PC-3 (cell line): ENCODE data around the gene LAG3.

Experiments
- EZH2 ChIP-seq: fragments of 300-600 bp; sonication (generic); IDR thresholded peaks from one replicate; pipeline ENCODE4 v1.6.1; 2017; ENCODE audit warnings: antibody characterized with exemption, mild to moderate bottlenecking, low read length; ENCODE audit not compliant: unreplicated experiment
- TF ChIP-seq, protein P1 (sequence below): fragments of 300-600 bp; sonication (generic); conservative IDR thresholded peaks from 2 replicates; pipeline ENCODE4 v1.5.1; 2017; ENCODE audit warnings: antibody characterized with exemption, low read depth, mild to moderate bottlenecking, low read length

DNA sequence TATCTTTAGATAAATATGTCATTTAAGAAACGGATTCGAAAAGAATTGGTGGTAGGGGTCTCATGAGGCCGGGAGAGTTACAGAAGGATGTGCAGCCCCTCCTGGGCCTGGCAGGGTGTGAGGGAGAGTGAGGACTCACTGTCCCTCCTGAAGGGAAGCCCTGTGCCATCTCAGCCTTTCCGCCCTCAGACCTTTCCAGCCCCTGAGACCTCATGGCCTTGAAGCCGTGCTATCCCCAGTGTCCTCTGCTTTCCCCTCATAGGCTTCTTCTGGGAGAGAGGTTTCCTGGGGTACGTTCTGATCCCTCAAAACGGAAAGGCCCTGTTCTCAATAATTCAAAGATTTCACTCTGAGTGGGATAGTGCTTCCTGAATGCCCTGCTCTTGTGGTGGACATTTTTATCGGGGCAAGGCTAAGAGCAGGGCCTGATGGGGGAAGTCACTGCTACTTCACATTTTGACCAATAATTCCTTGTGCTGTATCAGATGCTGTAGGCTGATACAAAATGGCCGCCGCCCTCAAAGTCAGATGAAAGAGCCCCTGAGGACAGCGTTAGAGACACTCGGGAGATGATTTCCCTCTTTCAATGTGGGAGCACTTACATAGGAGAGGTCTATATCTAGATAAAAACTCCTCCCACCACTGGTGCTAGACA is 18.3 kb downstream of the LAG3 start:
- no peak for TF ChIP-seq EZH2
- TF ChIP-seq, protein P1, sequence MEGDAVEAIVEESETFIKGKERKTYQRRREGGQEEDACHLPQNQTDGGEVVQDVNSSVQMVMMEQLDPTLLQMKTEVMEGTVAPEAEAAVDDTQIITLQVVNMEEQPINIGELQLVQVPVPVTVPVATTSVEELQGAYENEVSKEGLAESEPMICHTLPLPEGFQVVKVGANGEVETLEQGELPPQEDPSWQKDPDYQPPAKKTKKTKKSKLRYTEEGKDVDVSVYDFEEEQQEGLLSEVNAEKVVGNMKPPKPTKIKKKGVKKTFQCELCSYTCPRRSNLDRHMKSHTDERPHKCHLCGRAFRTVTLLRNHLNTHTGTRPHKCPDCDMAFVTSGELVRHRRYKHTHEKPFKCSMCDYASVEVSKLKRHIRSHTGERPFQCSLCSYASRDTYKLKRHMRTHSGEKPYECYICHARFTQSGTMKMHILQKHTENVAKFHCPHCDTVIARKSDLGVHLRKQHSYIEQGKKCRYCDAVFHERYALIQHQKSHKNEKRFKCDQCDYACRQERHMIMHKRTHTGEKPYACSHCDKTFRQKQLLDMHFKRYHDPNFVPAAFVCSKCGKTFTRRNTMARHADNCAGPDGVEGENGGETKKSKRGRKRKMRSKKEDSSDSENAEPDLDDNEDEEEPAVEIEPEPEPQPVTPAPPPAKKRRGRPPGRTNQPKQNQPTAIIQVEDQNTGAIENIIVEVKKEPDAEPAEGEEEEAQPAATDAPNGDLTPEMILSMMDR: no peak
